ENCODE data around the gene MYO7B.

The MYO7B gene

GRCh38 chr2:127525691-127526131, 9.8 kb upstream of the MYO7B start:
- no peaks in the 10 kb centered on the region; the same call in 1 of the 2 replicates for H3K27me3 ChIP-seq (ENCODE audit: insufficient read depth, low read length)
- peaks cover 32% of the 10 kb centered on the region for H3K36me3 ChIP-seq (ENCODE audit: insufficient read depth, low read length)
- peak overlapping the region; percentile 97 for H3K9ac ChIP-seq (ENCODE audit: low read length)
- peaks cover 30% of the 10 kb centered on the region for H3K79me2 ChIP-seq (ENCODE audit: insufficient read depth, low read length)
- H4K20me1 ChIP-seq (ENCODE audit: insufficient read depth, low read length): no peaks in the 10 kb centered on the region
- H3K27ac ChIP-seq (ENCODE audit: low read depth, low read length, poor library complexity, severe bottlenecking): peak overlapping the region; percentile 72
- peak overlapping the region; percentile 90 for H3K4me2 ChIP-seq (ENCODE audit: low read length)
- TF ChIP-seq EZH2 (IDR thresholded peaks at IDR 0.05; ENCODE audit: borderline replicate concordance, low read length): no peak
- TF ChIP-seq, protein P1, sequence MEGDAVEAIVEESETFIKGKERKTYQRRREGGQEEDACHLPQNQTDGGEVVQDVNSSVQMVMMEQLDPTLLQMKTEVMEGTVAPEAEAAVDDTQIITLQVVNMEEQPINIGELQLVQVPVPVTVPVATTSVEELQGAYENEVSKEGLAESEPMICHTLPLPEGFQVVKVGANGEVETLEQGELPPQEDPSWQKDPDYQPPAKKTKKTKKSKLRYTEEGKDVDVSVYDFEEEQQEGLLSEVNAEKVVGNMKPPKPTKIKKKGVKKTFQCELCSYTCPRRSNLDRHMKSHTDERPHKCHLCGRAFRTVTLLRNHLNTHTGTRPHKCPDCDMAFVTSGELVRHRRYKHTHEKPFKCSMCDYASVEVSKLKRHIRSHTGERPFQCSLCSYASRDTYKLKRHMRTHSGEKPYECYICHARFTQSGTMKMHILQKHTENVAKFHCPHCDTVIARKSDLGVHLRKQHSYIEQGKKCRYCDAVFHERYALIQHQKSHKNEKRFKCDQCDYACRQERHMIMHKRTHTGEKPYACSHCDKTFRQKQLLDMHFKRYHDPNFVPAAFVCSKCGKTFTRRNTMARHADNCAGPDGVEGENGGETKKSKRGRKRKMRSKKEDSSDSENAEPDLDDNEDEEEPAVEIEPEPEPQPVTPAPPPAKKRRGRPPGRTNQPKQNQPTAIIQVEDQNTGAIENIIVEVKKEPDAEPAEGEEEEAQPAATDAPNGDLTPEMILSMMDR (IDR thresholded peaks at IDR 0.05; ENCODE audit: low read length): no peak
- peak overlapping the region; percentile 98 for H3K4me3 ChIP-seq (ENCODE audit: low read depth, low read length, poor library complexity, severe bottlenecking)
- peak overlapping the region; percentile 7; the same call in 1 of the 2 replicates for H2AFZ ChIP-seq (ENCODE audit: low read length)
- H3F3A ChIP-seq (ENCODE audit: insufficient read depth, low read length): no peaks in the 10 kb centered on the region
- H3K9me3 ChIP-seq (ENCODE audit: low read length): no peaks in the 10 kb centered on the region
- H3K9me2 ChIP-seq (ENCODE audit: low read depth, low read length): no peaks in the 10 kb centered on the region
- H3K4me1 ChIP-seq (ENCODE audit: insufficient read depth, low read length, severe bottlenecking): peaks cover 20% of the 10 kb centered on the region

GRCh38 chr2:127526132-127527000, 9.1 kb upstream of the MYO7B start, which contains the start of gene IWS1:
IWS1 (minus strand) TSS chr2:127526489; CDS start chr2:127526208, 281 bp downstream.
- H3K4me3 ChIP-seq (ENCODE audit: low read depth, low read length, poor library complexity, severe bottlenecking): peak within 1 kb of the TSS; percentile 98
- H3K9me3 ChIP-seq (ENCODE audit: low read length): no peaks in the 10 kb centered on the region
- H2AFZ ChIP-seq (ENCODE audit: low read length): peak within 1 kb of the TSS; percentile 62
- peaks cover 27% of the 10 kb centered on the region for H3K79me2 ChIP-seq (ENCODE audit: insufficient read depth, low read length)
- no peaks in the 10 kb centered on the region for H4K20me1 ChIP-seq (ENCODE audit: insufficient read depth, low read length)
- TF ChIP-seq, protein P1 (IDR thresholded peaks at IDR 0.05; ENCODE audit: low read length): no peak; the same call in 1 of the 2 replicates
- no peak for TF ChIP-seq EZH2 (IDR thresholded peaks at IDR 0.05; ENCODE audit: borderline replicate concordance, low read length)
- peak within 1 kb of the TSS; percentile 72 for H3K27ac ChIP-seq (ENCODE audit: low read depth, low read length, poor library complexity, severe bottlenecking)
- H3K27me3 ChIP-seq (ENCODE audit: insufficient read depth, low read length): no peaks in the 10 kb centered on the region; the same call in 1 of the 2 replicates
- peak within 1 kb of the TSS; percentile 97 for H3K9ac ChIP-seq (ENCODE audit: low read length)
- H3K4me2 ChIP-seq (ENCODE audit: low read length): peak within 1 kb of the TSS; percentile 90
- no peaks in the 10 kb centered on the region for H3K9me2 ChIP-seq (ENCODE audit: low read depth, low read length)
- peaks cover 28% of the 10 kb centered on the region for H3K36me3 ChIP-seq (ENCODE audit: insufficient read depth, low read length)
- H3F3A ChIP-seq (ENCODE audit: insufficient read depth, low read length): no peaks in the 10 kb centered on the region
- H3K4me1 ChIP-seq (ENCODE audit: insufficient read depth, low read length, severe bottlenecking): peaks cover 20% of the 10 kb centered on the region

GRCh38 chr2:127527001-127527804, 8.3 kb upstream of the MYO7B start:
- Histone ChIP-seq H3K9ac (ENCODE audit: low read length) (peak overlapping the region; percentile 97), H3K9me2 (ENCODE audit: low read depth, low read length) (no peaks in the 10 kb centered on the region), H3K4me2 (ENCODE audit: low read length) (peak overlapping the region; percentile 90), H2AFZ (ENCODE audit: low read length) (peak overlapping the region; percentile 62), H4K20me1 (ENCODE audit: insufficient read depth, low read length) (no peaks in the 10 kb centered on the region), H3K4me3 (ENCODE audit: low read depth, low read length, poor library complexity, severe bottlenecking) (peak overlapping the region; percentile 98), H3K9me3 (ENCODE audit: low read length) (no peaks in the 10 kb centered on the region), H3K79me2 (ENCODE audit: insufficient read depth, low read length) (peaks cover 27% of the 10 kb centered on the region), H3K4me1 (ENCODE audit: insufficient read depth, low read length, severe bottlenecking) (peaks cover 20% of the 10 kb centered on the region), H3K27ac (ENCODE audit: low read depth, low read length, poor library complexity, severe bottlenecking) (peak overlapping the region; percentile 72), H3F3A (ENCODE audit: insufficient read depth, low read length) (no peaks in the 10 kb centered on the region), H3K36me3 (ENCODE audit: insufficient read depth, low read length) (peaks cover 19% of the 10 kb centered on the region), H3K27me3 (ENCODE audit: insufficient read depth, low read length) (no peaks in the 10 kb centered on the region; the same call in 1 of the 2 replicates)
- no peak for TF ChIP-seq EZH2 (IDR thresholded peaks at IDR 0.05; ENCODE audit: borderline replicate concordance, low read length)
- TF ChIP-seq, protein P1 (IDR thresholded peaks at IDR 0.05; ENCODE audit: low read length): 0 out of 2 replicates have a peak, but pooled peaks have one; percentile 22

Data from OCI-LY1 (cell line).